CD4-positive, alpha-beta T cell treated with Interleukin-21 for 1 hour (primary cell): ENCODE results near the gene KLHDC7A.

Experiments used
- DNase-seq: peaks from one replicate; pipeline ENCODE4 v3.0.0-alpha.2; 2020

Gene KLHDC7A

GRCh38 chr1:18473195-18473815 is 7.4 kb upstream of the KLHDC7A start:
- DNase-seq: no peak

- no peak for DNase-seq
These were observed 6.1 kb upstream of the KLHDC7A start for GRCh38 chr1:18474559-18475175.

DNA sequence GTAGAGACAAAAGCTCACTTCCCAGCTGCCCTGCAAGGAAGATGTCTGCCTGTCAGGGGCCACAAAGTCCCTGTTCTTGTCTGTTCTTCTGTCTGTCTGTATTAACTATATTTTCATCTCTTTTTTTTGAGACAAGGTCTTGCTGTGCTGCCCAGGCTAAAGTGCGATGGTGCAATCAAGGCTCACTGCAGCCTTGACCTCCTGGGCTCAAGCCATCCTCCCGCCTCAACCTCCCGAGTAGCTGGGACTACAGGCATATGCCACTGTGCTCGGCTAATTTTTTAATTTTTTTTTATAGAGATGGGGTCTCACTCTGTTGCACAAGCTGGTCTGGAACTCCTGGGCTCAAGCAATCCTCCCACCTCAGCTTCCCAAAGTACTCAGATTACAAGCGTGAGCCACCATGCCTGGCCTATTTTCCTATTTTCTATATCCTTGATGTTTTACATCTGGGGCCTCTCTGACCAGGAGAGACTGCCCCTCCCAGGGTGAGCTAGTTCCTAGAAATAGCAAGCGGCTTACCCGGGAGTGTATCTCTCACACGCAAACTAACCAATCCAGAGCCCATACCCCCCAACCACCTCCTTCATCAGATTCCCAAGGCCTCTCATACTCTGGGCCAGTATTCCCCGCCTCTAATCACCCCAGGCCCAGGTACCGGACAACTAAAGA is 5.4 kb upstream of the KLHDC7A start:
- DNase-seq: no peak

- no peak for DNase-seq
These were observed 1.3 kb upstream of the KLHDC7A start for GRCh38 chr1:18479454-18479853.

DNA sequence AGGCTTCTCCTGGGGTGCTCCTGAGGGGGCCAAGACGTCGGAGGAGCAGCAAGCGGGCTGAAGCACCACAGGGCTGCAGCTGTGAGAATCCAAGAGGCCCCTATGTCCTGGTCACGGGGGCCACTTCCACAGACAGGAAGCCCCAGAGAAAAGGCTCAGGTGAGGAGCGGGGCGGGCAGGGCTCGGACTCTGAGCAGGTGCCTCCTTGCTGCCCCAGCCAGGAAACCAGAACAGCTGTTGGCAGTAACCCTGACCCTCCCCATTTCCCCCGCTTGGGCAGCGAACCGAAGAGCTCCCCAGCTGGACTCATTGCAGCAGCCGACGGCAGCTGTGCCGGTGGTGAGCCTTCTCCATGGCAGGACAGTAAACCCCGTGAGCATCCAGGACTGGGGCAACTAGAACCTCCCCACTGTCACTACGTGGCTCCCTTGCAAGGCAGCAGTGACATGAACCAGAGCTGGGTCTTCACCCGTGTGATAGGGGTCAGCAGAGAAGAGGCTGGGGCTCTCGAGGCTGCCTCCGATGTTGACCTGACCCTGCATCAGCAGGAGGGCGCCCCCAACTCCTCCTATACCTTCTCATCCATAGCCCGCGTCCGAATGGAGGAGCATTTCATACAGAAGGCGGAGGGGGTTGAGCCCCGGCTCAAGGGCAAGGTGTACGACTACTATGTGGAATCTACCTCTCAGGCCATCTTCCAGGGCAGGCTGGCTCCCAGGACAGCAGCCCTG is 625 bp downstream of the KLHDC7A start:
- DNase-seq: no peak

GRCh38 chr1:18481921-18482701 is 1.4 kb downstream of the KLHDC7A start:
- no peak for DNase-seq

DNA sequence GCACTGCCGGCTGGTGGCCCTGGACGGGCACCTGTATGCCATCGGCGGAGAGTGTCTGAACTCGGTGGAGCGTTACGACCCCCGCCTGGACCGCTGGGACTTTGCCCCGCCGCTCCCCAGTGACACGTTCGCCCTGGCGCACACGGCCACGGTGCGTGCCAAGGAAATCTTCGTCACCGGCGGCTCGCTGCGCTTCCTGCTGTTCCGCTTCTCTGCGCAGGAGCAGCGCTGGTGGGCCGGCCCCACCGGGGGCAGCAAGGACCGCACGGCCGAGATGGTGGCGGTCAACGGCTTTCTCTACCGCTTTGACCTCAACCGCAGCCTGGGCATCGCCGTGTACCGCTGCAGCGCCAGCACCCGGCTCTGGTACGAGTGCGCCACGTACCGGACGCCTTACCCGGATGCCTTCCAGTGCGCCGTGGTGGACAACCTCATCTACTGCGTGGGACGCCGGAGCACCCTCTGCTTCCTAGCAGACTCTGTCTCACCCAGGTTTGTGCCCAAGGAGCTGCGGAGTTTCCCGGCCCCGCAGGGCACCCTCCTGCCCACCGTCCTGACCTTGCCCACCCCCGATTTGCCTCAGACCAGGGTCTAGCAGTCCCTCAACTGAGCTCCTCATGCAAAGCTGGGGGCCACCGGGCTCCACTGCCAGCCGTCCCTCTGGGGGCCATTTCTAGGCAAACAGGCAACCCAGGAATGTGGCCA is 2.1 kb downstream of the KLHDC7A start:
- no peak for DNase-seq

GRCh38 chr1:18484276-18484675 is 3.5 kb downstream of the KLHDC7A start:
- no peak for DNase-seq

- DNase-seq: no peak
These were observed 4.0 kb downstream of the KLHDC7A start for GRCh38 chr1:18484721-18485120.

DNA sequence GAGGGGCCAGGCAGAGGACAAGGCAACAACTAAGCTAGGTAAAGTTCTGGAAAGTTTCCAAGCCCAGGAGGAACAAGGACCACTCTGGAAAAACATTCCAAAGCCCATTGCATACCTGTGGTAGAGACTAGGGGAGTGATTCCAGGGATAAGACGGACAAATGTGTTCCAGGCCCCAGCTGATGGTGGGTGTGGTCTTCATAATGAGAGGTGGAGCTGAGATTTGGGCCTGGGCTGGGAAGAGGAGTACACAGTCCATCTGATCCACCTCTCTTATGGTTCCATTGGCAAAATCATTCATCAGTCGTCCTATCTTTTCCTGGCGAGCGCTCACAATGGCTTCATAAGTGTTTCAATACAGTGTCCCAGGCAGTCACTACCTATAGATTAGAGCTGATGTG is 4.5 kb downstream of the KLHDC7A start:
- DNase-seq: no peak

- DNase-seq: no peak
These were observed 5.5 kb downstream of the KLHDC7A start for GRCh38 chr1:18486195-18486594.

GRCh38 chr1:18489417-18490143 is 8.8 kb downstream of the KLHDC7A start:
- no peak for DNase-seq

DNA sequence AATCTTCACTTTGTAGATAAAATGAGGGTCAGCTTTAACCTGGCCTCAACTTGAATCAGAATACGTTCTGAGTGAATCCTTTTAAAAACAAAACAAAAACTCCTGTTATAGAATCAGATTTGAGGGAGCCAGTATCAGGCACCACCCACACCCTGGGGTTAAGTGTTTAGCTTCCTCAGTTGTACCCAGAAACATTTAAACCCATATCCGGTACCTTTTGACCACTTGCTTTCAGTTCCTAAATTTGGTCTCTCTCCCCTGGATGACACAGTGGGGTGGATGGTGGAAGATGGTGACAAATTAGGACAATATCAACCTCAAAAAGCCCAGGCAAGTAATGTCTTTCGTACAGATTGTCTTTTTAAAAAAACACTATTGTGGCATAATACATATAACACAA is 10.4 kb downstream of the KLHDC7A start:
- no peak for DNase-seq

DNA sequence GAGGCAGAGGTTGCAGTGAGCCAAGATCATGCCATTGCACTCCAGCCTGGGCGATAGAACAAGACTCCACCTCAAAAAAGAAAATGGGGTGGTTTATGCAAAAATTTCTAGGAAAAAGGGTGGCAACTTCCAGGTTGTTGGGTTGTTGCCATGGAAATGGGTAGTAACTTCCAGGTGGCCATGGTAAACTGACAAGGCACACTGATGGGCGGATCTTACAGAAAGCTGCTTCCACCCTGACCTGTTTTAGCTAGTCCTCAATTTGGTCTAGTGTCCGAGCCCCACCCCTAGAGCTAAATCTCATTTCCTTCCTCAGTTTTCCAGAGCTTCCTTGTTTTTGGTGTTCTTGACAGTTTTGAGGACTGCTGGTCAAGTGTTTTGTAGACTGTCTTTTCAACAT is 13.6 kb downstream of the KLHDC7A start:
- no peak for DNase-seq

DNA sequence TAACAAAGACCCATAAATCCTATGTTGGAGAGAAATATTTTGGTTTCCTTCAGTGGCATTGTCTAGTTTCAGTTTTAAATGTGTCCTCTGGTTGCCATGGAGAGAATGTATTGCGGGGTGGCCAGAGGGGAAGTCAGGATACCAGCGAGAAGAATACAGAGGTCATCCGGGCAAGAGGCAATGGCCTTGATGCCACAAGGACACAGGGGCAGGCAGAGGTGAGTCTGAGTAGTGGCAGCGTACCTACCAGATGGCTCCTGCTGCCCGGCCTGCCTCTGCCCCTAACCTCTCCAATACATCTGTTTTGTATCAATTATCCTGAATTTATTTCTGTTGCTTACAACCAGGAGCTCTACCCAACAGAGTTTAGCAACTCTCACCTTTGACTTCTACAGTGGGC is 14.9 kb downstream of the KLHDC7A start:
- DNase-seq: no peak

DNA sequence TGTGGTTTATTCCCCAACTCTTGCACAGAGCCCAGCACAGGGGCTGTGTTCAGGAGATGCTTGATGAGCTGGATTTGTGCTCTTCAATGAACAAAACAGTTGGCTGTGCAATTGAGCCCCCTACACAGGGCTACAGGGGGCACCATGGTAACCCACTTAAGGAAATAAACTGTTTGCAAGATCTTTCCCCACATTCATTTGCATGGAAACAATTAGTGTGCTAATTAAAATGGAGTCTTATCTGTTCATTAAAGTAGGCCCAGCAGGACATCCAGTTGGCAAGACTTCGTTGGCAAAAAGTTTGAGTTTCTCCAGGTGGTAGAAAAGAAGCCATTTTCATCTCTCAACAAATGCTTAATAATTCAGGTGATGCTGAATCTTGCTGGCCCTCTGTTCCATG is 15.3 kb downstream of the KLHDC7A start:
- DNase-seq: no peak

GRCh38 chr1:18496497-18497235 is 15.9 kb downstream of the KLHDC7A start:
- no peak for DNase-seq

GRCh38 chr1:18501833-18502232 is 21.1 kb downstream of the KLHDC7A start:
- DNase-seq: no peak

GRCh38 chr1:18504609-18505008 is 23.9 kb downstream of the KLHDC7A start:
- no peak for DNase-seq

DNA sequence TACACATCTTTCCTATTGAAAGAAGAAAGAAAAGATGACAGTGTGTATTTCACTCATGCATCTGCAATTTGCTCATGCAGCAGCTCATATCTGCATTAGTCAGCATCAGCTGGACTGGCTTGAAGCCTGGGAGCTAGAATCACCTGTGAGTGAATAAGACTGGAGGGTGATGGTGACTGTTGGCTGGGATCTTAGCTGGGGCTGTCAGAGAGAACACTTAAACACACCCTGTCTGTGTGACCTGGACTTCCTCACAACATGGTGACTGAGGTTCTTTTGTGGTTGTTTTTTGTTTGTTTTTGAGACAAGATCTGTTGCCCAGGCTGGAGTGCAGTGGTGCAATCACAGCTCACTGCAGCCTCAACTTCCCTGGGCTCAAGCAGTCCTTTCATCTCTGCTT is 24.9 kb downstream of the KLHDC7A start:
- no peak for DNase-seq

DNA sequence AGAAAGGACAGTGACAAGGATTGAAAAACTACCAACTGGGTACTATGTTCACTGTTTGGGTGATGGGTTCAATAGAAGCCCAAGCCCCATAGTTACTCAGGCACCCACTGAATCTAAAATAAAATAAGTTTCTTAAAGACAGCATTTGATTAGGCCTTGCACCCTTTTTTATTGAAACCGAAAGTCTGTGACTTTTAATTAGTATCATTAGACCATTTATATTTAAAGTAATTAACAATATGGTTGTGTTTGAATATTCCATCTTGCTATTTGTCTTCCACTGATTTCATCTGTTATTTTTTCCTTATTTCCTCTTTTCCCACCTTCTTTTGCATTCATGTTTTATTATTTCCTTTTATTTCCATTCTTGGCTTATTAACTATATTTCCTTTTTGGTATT is 27.4 kb downstream of the KLHDC7A start:
- DNase-seq: no peak
